Large intestine (tissue), 3 donors: Measurements from ENCODE around the gene ZNF423. TPM values are rescaled to one million over a fixed set of nuclear protein-coding genes. Genes with fewer than 3 reads are reported as not detected.

Experiments used
- DNase-seq, 2 donors: peaks; one replicate each; pipeline versions ENCODE4 v3.0.0 to v3.0.0-alpha.2; 2013
- H3K27ac ChIP-seq: one replicate; pipeline ENCODE4 v1.5.1; 2013; ENCODE audit warnings: low read length
- H3K27me3 ChIP-seq: 2 replicates; pipeline ENCODE4 v1.6.1; 2013; ENCODE audit warnings: low read length; ENCODE audit not compliant: control insufficient read depth, insufficient read depth
- H3K36me3 ChIP-seq: 2 replicates; pipeline ENCODE4 v1.6.1; 2013; ENCODE audit warnings: low read length; ENCODE audit not compliant: control insufficient read depth, insufficient read depth
- H3K4me1 ChIP-seq: one replicate; pipeline ENCODE4 v1.6.1; 2013; ENCODE audit warnings: low read length; ENCODE audit not compliant: control insufficient read depth, insufficient read depth
- H3K4me3 ChIP-seq: one replicate; pipeline ENCODE4 v1.5.1; 2013; ENCODE audit warnings: low read length
- H3K9me3 ChIP-seq: one replicate; pipeline ENCODE4 v1.6.1; 2013; ENCODE audit warnings: mild to moderate bottlenecking, low read depth, low read length, moderate library complexity; ENCODE audit not compliant: control insufficient read depth
- WGBS: methylation state at CpG from one replicate; pipeline ENCODE4 v1.1.5; 2013; ENCODE audit warnings: low lambda C conversion rate; ENCODE audit not compliant: insufficient coverage; 5-methylcytosine and 5-hydroxymethylcytosine counted together
- polyA plus RNA-seq: library from polyadenylated mRNA; unstranded; fragments of 120-200 nt; gene quantifications from one replicate; pipeline ENCODE4 v1.2.1, GENCODE V29; 2013

The ZNF423 gene
- polyA plus RNA-seq, 1 donor, result 6.7 TPM

- Histone ChIP-seq H3K4me1 (peaks cover 8% of the 10 kb centered on the region), H3K27me3 (no peaks in the 10 kb centered on the region), H3K27ac (no peak overlapping the region), H3K36me3 (peaks cover 5% of the 10 kb centered on the region), H3K9me3 (peaks cover 14% of the 10 kb centered on the region), H3K4me3 (no peak overlapping the region)
- 100% methylated on average over 1 of the region's 3 CpGs for WGBS
- no peak for DNase-seq
These were observed 230.4 kb downstream of the ZNF423 start for GRCh38 chr16:49625311-49626065.

GRCh38 chr16:49623501-49624266 lies 232.2 kb downstream of the ZNF423 start:
- H3K4me1 ChIP-seq, result peaks cover 26% of the 10 kb centered on the region
- peaks cover 14% of the 10 kb centered on the region for H3K9me3 ChIP-seq
- H3K27ac ChIP-seq, result no peak overlapping the region
- no peak overlapping the region for H3K4me3 ChIP-seq
- no peaks in the 10 kb centered on the region for H3K27me3 ChIP-seq
- peaks cover 3% of the 10 kb centered on the region for H3K36me3 ChIP-seq
- WGBS, result no CpG with 5 or more reads among the region's 8 CpGs
- no peak for DNase-seq

GRCh38 chr16:49622421-49623402 lies 233.2 kb downstream of the ZNF423 start:
- WGBS, result no CpG with 5 or more reads among the region's 17 CpGs
- no peaks in the 10 kb centered on the region for H3K27me3 ChIP-seq
- H3K27ac ChIP-seq, result no peak overlapping the region

GRCh38 chr16:49622084-49622390 lies 233.9 kb downstream of the ZNF423 start:
- Histone ChIP-seq H3K27ac (no peak overlapping the region), H3K4me1 (peaks cover 41% of the 10 kb centered on the region), H3K4me3 (no peak overlapping the region), H3K36me3 (peaks cover 3% of the 10 kb centered on the region), H3K27me3 (no peaks in the 10 kb centered on the region), H3K9me3 (no peaks in the 10 kb centered on the region)
- no CpG with 5 or more reads among the region's 4 CpGs for WGBS
- DNase-seq, result no peak

More at GRCh38 chr16:49622421-49623402, 233.2 kb downstream of the ZNF423 start:
- Histone ChIP-seq H3K9me3 (peaks cover 6% of the 10 kb centered on the region), H3K4me3 (no peak overlapping the region), H3K36me3 (peaks cover 3% of the 10 kb centered on the region), H3K4me1 (peaks cover 35% of the 10 kb centered on the region)
- DNase-seq, result no peak

GRCh38 chr16:49621241-49622083 lies 234.4 kb downstream of the ZNF423 start:
- Histone ChIP-seq H3K4me1 (peaks cover 46% of the 10 kb centered on the region), H3K27me3 (no peaks in the 10 kb centered on the region), H3K36me3 (peaks cover 3% of the 10 kb centered on the region), H3K9me3 (no peaks in the 10 kb centered on the region), H3K4me3 (no peak overlapping the region), H3K27ac (peak overlapping the region; percentile 4)
- no peak for DNase-seq
- no CpG with 5 or more reads among the region's 13 CpGs for WGBS

- H3K36me3 ChIP-seq, result peaks cover 3% of the 10 kb centered on the region
- no CpG with 5 or more reads among the region's 6 CpGs for WGBS
- no peak overlapping the region for H3K4me3 ChIP-seq
- H3K27me3 ChIP-seq, result no peaks in the 10 kb centered on the region
- H3K9me3 ChIP-seq, result no peaks in the 10 kb centered on the region
- H3K4me1 ChIP-seq, result peaks cover 48% of the 10 kb centered on the region
- no peak for DNase-seq
- peak overlapping the region; percentile 4 for H3K27ac ChIP-seq
These were observed 235.1 kb downstream of the ZNF423 start for GRCh38 chr16:49620869-49621240.

GRCh38 chr16:49620158-49620868 lies 235.6 kb downstream of the ZNF423 start:
- H3K27me3 ChIP-seq, result no peaks in the 10 kb centered on the region
- peak; percentile 86 to 92 for DNase-seq
- H3K9me3 ChIP-seq, result no peaks in the 10 kb centered on the region
- no CpG with 5 or more reads among the region's 11 CpGs for WGBS
- peaks cover under 1% of the 10 kb centered on the region for H3K36me3 ChIP-seq
- peak overlapping the region; percentile 79 for H3K27ac ChIP-seq
- H3K4me3 ChIP-seq, result no peak overlapping the region
- peaks cover 51% of the 10 kb centered on the region for H3K4me1 ChIP-seq

- WGBS, result no CpG with 5 or more reads among the region's 2 CpGs
- no peaks in the 10 kb centered on the region for H3K9me3 ChIP-seq
- no peak overlapping the region for H3K4me3 ChIP-seq
- no peak for DNase-seq
- no peaks in the 10 kb centered on the region for H3K36me3 ChIP-seq
- H3K4me1 ChIP-seq, result peaks cover 51% of the 10 kb centered on the region
- no peaks in the 10 kb centered on the region for H3K27me3 ChIP-seq
- peak overlapping the region; percentile 79 for H3K27ac ChIP-seq
These were observed 236.1 kb downstream of the ZNF423 start for GRCh38 chr16:49619811-49620157.

GRCh38 chr16:49618955-49619354 lies 237.0 kb downstream of the ZNF423 start:
- WGBS, result no CpG with 5 or more reads among the region's 3 CpGs
- H3K27me3 ChIP-seq, result no peaks in the 10 kb centered on the region
- H3K36me3 ChIP-seq, result no peaks in the 10 kb centered on the region
- H3K4me1 ChIP-seq, result peaks cover 51% of the 10 kb centered on the region
- peak in 1 of 2 donors; percentile 50 for DNase-seq
- peak overlapping the region; percentile 79 for H3K27ac ChIP-seq
- no peaks in the 10 kb centered on the region for H3K9me3 ChIP-seq
- no peak overlapping the region for H3K4me3 ChIP-seq
